Measurements from ENCODE around the gene SCN9A. TPM values are rescaled to one million over a fixed set of nuclear protein-coding genes. Genes with fewer than 3 reads are reported as not detected.

Gene SCN9A
- total RNA-seq, 1 donor from 2014 or later: 7.8 TPM

DNA sequence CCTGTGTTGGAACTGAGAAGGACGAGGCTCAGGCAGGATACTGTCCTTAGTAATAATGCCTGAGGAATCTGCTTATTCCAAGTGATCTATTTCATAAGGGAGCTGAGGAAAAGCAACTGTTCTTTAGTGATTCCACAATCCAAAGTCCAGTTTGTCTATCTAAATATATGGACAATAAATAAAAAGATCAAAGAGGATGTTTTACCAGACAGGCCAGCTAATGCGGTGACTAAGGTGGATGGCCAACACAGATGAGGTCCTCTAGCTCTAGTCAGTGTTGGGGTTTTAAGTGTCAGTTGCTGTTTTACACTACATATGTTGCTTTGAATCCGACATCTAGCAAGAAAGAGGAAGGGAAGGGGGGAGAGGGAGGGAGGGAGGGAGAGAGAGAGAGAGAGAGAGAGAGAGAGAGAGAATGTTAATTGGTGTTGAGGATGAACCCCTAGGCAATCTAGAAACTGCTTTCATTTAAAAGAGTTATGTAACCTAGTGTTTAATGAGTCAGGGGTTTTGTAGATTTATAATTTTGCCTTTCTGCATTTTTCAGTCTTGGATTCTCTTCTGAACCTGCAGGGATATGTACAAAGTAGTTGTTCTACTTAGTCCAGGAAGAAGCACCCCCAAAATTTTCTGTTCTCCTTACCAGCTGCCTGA, 220.9 kb downstream of the SCN9A start:
- H3K27ac Mint-ChIP-seq (ENCODE audit: unreplicated experiment): no peak overlapping the region
- TF ChIP-seq, protein P1, sequence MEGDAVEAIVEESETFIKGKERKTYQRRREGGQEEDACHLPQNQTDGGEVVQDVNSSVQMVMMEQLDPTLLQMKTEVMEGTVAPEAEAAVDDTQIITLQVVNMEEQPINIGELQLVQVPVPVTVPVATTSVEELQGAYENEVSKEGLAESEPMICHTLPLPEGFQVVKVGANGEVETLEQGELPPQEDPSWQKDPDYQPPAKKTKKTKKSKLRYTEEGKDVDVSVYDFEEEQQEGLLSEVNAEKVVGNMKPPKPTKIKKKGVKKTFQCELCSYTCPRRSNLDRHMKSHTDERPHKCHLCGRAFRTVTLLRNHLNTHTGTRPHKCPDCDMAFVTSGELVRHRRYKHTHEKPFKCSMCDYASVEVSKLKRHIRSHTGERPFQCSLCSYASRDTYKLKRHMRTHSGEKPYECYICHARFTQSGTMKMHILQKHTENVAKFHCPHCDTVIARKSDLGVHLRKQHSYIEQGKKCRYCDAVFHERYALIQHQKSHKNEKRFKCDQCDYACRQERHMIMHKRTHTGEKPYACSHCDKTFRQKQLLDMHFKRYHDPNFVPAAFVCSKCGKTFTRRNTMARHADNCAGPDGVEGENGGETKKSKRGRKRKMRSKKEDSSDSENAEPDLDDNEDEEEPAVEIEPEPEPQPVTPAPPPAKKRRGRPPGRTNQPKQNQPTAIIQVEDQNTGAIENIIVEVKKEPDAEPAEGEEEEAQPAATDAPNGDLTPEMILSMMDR (IDR thresholded peaks at IDR 0.05; ENCODE audit: insufficient read depth, low read depth, low read length): no peak
- TF ChIP-seq EZH2 (IDR thresholded peaks at IDR 0.05; ENCODE audit: insufficient read depth, low read length): no peak
- H3K4me3 Mint-ChIP-seq (ENCODE audit: unreplicated experiment): no peak overlapping the region

DNA sequence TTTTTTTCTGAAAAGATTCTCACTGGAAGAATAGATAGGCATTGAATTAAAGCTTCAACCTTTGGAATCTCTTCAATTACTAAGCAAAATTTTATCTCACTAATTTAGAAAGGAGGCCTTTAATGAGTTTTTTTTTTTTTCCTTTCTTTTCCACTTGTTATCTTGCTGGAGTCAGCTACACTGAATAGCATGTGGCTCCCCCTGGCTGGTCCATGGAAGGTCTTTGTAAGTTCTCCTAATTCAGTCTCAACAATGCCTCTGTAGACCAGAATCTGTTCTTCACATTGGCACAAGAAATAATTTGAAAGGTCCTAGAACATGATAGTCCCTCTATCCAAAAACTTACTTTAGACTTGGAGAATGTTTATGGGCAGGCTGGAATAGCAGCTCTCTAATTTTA, 223.7 kb downstream of the SCN9A start:
- H3K36me3 Mint-ChIP-seq (ENCODE audit: low read depth, unreplicated experiment): no peaks in the 10 kb centered on the region
- H3K4me1 ChIP-seq (ENCODE audit: insufficient read depth, low read length): no peaks in the 10 kb centered on the region
- no peak overlapping the region for H3K4me2 ChIP-seq (ENCODE audit: low read length)
- no peak overlapping the region for H2AFZ ChIP-seq (ENCODE audit: low read depth, low read length)
- H3K9me3 ChIP-seq (ENCODE audit: insufficient read depth, low read depth, low read length): no peaks in the 10 kb centered on the region
- no peak overlapping the region for H3K4me3 ChIP-seq (ENCODE audit: insufficient read depth, low read depth, low read length)
- H3K27ac ChIP-seq (ENCODE audit: low read depth, low read length): no peak overlapping the region
- H3K79me2 ChIP-seq (ENCODE audit: insufficient read depth, low read length): no peaks in the 10 kb centered on the region
- H3K4me1 Mint-ChIP-seq (ENCODE audit: low read depth, unreplicated experiment): no peaks in the 10 kb centered on the region
- H4K20me1 ChIP-seq (ENCODE audit: insufficient read depth, low read length): no peaks in the 10 kb centered on the region
- no peak overlapping the region for H3K9ac ChIP-seq (ENCODE audit: low read length)
- no peaks in the 10 kb centered on the region for H3K27me3 ChIP-seq (ENCODE audit: insufficient read depth, low read length)
- TF ChIP-seq, protein P1 (IDR thresholded peaks at IDR 0.05; ENCODE audit: insufficient read depth, low read depth, low read length): no peak
- TF ChIP-seq EZH2 (IDR thresholded peaks at IDR 0.05; ENCODE audit: insufficient read depth, low read length): no peak
- DNase-seq (ENCODE audit: low read depth) (no peak), FAIRE-seq (no peak)
- peaks cover 2% of the 10 kb centered on the region for H3K9me3 Mint-ChIP-seq (ENCODE audit: unreplicated experiment)
- no peak overlapping the region for H3K4me3 Mint-ChIP-seq (ENCODE audit: unreplicated experiment)
- no peaks in the 10 kb centered on the region for H3K36me3 ChIP-seq (ENCODE audit: insufficient read depth, low read length)
- peaks cover 7% of the 10 kb centered on the region for H3K27me3 Mint-ChIP-seq (ENCODE audit: low read depth, unreplicated experiment)
- no peak overlapping the region for H3K27ac Mint-ChIP-seq (ENCODE audit: unreplicated experiment)

More for the DNA sequence above, 220.9 kb downstream of the SCN9A start:
- H2AFZ ChIP-seq (ENCODE audit: low read depth, low read length): no peak overlapping the region
- no peaks in the 10 kb centered on the region for H4K20me1 ChIP-seq (ENCODE audit: insufficient read depth, low read length)
- no peaks in the 10 kb centered on the region for H3K36me3 ChIP-seq (ENCODE audit: insufficient read depth, low read length)
- no peak overlapping the region for H3K4me2 ChIP-seq (ENCODE audit: low read length)
- Mint-ChIP-seq H3K9me3 (ENCODE audit: unreplicated experiment) (peaks cover 2% of the 10 kb centered on the region), H3K36me3 (ENCODE audit: low read depth, unreplicated experiment) (no peaks in the 10 kb centered on the region), H3K4me1 (ENCODE audit: low read depth, unreplicated experiment) (no peaks in the 10 kb centered on the region), H3K27me3 (ENCODE audit: low read depth, unreplicated experiment) (peaks cover 9% of the 10 kb centered on the region)
- H3K4me3 ChIP-seq (ENCODE audit: insufficient read depth, low read depth, low read length): no peak overlapping the region
- no peaks in the 10 kb centered on the region for H3K9me3 ChIP-seq (ENCODE audit: insufficient read depth, low read depth, low read length)
- H3K27ac ChIP-seq (ENCODE audit: low read depth, low read length): no peak overlapping the region
- H3K27me3 ChIP-seq (ENCODE audit: insufficient read depth, low read length): no peaks in the 10 kb centered on the region
- H3K4me1 ChIP-seq (ENCODE audit: insufficient read depth, low read length): no peaks in the 10 kb centered on the region
- FAIRE-seq: no peak
- no peak overlapping the region for H3K9ac ChIP-seq (ENCODE audit: low read length)
- no peaks in the 10 kb centered on the region for H3K79me2 ChIP-seq (ENCODE audit: insufficient read depth, low read length)
- no peak for DNase-seq (ENCODE audit: low read depth)
